Measurements from ENCODE around the gene CLIP4.

- TF ChIP-seq KLF12 (CRISPR knock-in tag; IDR thresholded peaks at IDR 0.05; ENCODE audit: borderline replicate concordance) (no peak), CTCF (CRISPR knock-in tag; IDR thresholded peaks at IDR 0.05) (no peak), POLR2A (IDR thresholded peaks at IDR 0.05; ENCODE audit: insufficient read depth in 1 of 2, low read depth in 2 of 2, low read length in 2 of 2) (no peak), LCORL (IDR thresholded peaks at IDR 0.05) (no peak), LCORL (CRISPR knock-in tag; IDR thresholded peaks at IDR 0.05) (no peak), ZNF513 (CRISPR knock-in tag; conservative IDR thresholded peaks at IDR 0.05) (no peak), POLR2AphosphoS5 (IDR thresholded peaks at IDR 0.05; ENCODE audit: low read depth, low read length) (no peak)
Measured at GRCh38 chr2:29074411-29074810, 40.8 kb upstream of the CLIP4 start, which contains the start of gene PCARE.
